Endothelial cell of umbilical vein (primary cell): ENCODE data around the gene BRCA1.

Experiments used
- CTCF ChIP-seq, 2 donors: IDR thresholded peaks; 1 replicate in 1 of 2; 2 replicates in 1 of 2; pipeline ENCODE4 v1.5.1; 2011; ENCODE audit warnings: low read length in 2 of 2, mild to moderate bottlenecking in 2 of 2, moderate library complexity in 2 of 2, control low read depth in 1 of 2, inconsistent platforms in 1 of 2, low read depth in 1 of 2; ENCODE audit not compliant: insufficient read depth in 1 of 2; ENCODE audit errors: extremely low read depth in 1 of 2
- EZH2 ChIP-seq: IDR thresholded peaks from 2 replicates; pipeline ENCODE4 v1.6.1; 2012; ENCODE audit warnings: borderline replicate concordance, low read depth, mild to moderate bottlenecking, moderate library complexity, low read length, inconsistent platforms; ENCODE audit not compliant: severe bottlenecking
- POLR2A ChIP-seq: IDR thresholded peaks from 2 replicates; pipeline ENCODE4 v1.6.1; 2012; ENCODE audit warnings: low read depth, mild to moderate bottlenecking, control low read depth, low read length
- TF ChIP-seq, protein P1 (sequence below): IDR thresholded peaks from 2 replicates; pipeline ENCODE4 v1.6.1; 2011; ENCODE audit not compliant: insufficient read depth, insufficient read length

- no peak for TF ChIP-seq CTCF (IDR thresholded peaks at IDR 0.05; ENCODE audit: extremely low read depth in 1 of 2, insufficient read depth in 1 of 2, low read depth in 1 of 2, low read length in 2 of 2)
- TF ChIP-seq EZH2 = no peak
- TF ChIP-seq, protein P1, sequence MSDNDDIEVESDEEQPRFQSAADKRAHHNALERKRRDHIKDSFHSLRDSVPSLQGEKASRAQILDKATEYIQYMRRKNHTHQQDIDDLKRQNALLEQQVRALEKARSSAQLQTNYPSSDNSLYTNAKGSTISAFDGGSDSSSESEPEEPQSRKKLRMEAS = no peak
- TF ChIP-seq POLR2A = peak; percentile 64
These were observed 45.8 kb upstream of the BRCA1 start, which contains the start of gene NBR1 for GRCh38 chr17:43170766-43171585.
